GM13977 (cell line): ENCODE measurements around the gene SARDH.
"Not testable (repeated sequence)": the region's sequence is repeated elsewhere in the genome, so short reads cannot be mapped to it uniquely, and the experiment has no call there.

Source experiments
- DNase-seq: peaks from one replicate; pipeline ENCODE4 v3.0.0; 2012; ENCODE audit warnings: low spot score
- in situ Hi-C: fragments of 300-500 bp; cut with MboI; formaldehyde crosslinking; loops from one replicate; pipeline ENCODE4 v1.12.0; 2022; ENCODE audit warnings: low sequenced_read_pairs, low pct_unique_long_range_greater_than_20kb, mixed read lengths, inconsistent platforms; ENCODE audit not compliant: unreplicated experiment
- TF ChIP-seq, protein P1 (sequence below): IDR thresholded peaks from 2 replicates; pipeline ENCODE4 v1.5.1; 2012; ENCODE audit warnings: mild to moderate bottlenecking, control low read depth; ENCODE audit not compliant: insufficient read depth; ENCODE audit errors: extremely low read depth, missing control alignments

SARDH gene

DNA sequence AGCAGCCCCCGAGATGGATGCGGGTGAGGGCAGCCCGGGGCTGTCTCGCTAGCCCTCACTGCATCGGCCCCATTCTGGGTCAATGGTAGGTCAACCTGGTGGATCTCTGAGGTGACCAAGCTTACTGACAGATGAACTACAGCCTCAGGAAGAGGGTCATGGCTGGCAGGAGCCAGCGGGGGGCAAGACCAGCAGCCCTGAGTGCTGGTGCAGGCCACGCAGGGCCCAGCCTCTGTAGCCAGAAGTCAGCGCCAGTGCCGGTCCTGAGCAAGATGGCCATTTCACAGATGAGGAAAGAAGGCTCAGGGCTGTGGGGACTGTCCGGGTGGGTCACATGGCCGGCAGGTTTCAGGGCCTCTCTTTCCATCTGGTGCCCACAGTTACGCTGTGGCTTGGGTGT lies 107.0 kb downstream of the SARDH start:
- in situ Hi-C loops, result no loop called here
- TF ChIP-seq, protein P1, sequence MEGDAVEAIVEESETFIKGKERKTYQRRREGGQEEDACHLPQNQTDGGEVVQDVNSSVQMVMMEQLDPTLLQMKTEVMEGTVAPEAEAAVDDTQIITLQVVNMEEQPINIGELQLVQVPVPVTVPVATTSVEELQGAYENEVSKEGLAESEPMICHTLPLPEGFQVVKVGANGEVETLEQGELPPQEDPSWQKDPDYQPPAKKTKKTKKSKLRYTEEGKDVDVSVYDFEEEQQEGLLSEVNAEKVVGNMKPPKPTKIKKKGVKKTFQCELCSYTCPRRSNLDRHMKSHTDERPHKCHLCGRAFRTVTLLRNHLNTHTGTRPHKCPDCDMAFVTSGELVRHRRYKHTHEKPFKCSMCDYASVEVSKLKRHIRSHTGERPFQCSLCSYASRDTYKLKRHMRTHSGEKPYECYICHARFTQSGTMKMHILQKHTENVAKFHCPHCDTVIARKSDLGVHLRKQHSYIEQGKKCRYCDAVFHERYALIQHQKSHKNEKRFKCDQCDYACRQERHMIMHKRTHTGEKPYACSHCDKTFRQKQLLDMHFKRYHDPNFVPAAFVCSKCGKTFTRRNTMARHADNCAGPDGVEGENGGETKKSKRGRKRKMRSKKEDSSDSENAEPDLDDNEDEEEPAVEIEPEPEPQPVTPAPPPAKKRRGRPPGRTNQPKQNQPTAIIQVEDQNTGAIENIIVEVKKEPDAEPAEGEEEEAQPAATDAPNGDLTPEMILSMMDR, result no peak
- DNase-seq, result no peak

DNA sequence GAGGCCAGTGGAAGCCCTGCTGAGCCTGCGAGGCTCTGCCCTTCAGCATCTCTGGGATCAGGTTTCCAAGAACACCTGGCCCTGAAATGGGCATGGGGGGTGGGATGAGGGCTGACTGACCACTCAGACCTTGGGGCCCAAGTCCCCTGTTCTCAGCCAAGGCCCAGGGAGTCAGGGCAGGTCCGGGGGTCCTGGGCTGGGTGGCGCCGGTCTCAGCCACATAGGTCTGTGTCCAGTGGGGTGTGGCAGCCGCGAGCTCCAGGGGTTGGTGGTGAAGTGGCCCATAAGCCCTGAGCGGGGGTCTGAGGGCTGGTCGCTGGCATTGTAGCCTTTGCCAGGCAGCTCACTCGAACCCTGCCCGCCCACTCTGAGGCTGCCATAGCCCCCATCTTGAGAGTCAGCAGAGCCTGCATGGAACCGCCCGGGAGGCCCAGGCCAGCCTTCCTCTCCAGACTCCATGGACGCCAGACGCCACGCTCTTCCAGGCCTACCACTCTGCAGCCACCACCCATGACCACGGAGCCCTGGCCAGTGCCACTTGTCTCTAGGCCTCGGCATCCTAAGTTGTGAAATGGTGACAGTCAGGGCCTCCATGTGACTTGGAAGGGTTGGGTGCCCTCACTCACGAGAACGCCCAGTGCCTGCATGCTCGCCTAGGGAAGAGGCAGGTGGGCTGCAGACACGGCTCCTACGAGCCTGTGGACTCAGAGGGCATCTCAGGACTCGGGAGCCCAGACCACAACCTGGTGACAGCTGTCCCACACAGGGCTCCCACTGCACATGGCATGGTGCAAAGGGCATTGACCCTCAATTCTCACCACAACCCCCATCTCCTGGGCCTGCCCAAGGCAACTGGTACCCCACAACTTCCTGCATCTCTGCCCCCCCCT lies 108.7 kb downstream of the SARDH start:
- in situ Hi-C loops, result no loop called here
- TF ChIP-seq, protein P1, result no peak
- no peak for DNase-seq

DNA sequence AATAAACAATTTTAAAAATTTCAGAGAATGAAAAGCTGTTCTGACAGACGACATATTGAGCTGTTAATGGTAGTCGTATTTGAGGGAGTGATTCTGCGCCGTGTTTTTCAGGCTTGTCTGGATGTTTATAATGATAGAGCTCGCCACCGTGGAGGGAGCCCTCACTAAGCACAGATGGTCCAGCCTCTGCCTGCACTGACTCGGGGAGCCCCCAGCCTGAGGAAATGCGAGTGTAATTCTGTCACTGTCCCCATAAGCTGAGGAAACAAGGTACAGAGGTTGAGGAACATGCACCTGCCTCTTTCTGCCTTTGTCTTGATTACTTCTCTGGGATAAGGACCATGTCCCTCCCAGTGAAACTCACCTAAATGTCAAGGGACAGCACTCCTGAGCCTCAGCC lies 109.4 kb downstream of the SARDH start:
- TF ChIP-seq, protein P1, result no peak
- in situ Hi-C loops, result no loop called here
- no peak for DNase-seq

DNA sequence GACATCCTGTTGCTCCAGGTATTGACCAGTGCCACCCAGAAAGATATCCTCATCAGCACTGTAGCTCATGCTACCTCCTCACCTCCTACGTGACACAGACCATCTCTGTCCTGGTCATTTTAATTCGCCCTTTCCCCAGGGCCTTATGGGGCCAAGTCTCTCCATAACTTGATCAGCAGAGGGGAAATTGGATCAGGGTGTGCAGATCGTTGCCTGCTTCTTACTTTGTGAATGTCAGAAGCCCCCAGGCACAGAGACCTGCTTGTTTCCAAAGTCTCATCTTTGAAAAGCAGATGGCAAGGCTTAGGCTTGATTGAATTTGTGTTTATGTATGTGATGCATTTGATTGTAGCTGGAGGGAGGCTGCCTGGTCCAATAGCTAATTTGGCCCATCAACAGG lies 110.8 kb downstream of the SARDH start:
- in situ Hi-C loops, result no loop called here
- TF ChIP-seq, protein P1, result no peak
- DNase-seq, result no peak

DNA sequence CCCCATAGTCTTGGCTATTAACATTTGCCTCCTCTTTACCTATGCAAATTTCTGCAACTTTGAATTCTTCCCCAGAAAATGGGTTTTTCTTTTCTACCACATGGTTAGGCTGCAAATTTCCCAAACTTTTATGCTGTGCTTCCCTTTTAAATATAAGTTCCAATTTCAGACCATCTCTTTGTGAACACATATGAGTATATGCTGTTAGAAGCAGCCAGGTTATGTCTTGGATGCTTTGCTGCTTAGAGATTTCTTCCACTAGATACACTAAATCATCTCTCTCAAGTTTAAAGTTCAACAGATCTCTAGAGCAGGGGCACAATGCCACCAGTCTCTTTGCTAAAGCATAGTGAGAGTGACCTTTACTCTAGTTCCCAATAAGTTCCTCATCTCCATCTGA lies 112.1 kb downstream of the SARDH start:
- DNase-seq, in situ Hi-C loops: not testable (repeated sequence)

DNA sequence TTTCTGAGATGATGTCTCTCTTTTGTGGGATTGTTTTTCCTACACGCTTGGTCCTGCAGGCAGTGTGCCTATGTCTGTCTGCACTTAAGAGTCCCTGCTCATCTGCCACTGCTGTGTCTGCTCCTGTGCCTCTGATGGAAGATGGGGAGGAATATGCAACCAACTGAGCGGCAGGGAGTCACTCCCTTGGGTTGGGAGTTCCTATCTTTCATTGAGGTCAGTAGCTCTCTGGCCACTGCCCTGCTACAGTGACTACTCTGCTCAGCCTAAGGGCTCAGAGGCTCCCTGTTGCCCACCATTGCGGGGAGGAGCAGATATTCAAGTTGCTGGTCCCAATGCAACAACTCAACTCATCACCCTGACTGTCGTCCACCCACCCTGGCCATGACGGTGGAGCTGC lies 115.6 kb downstream of the SARDH start:
- TF ChIP-seq, protein P1, result no peak
- DNase-seq, result no peak
- in situ Hi-C loops, result no loop called here

DNA sequence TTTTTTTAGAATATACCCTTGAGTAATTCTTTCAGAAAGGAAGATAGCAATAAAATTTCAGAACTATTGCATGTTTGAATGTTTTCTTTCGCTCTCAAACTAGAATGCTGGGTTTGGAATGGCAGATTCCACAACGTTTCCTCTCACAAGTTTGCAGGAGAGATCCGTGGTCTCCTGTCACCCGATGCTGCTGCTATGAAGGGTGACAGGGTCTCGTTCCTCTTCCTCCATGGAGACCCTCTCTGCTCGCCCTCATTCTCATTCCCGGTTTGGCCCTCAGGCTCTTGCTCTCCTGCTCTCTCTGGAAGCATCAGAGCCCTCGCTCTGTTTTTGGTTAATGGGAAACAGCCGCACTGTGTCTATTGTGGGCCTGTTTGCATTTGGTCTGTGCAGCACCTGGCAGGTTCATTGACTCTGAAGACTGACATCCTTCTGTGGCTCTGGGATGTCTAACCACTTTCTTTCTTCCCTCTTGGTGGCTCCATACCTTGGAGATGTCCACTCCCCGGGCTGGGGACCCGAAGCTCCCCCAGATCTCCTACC lies 116.4 kb downstream of the SARDH start:
- in situ Hi-C loops, result no loop called here
- DNase-seq, result no peak
- TF ChIP-seq, protein P1, result no peak
